SU-DHL-6 (cell line): ENCODE measurements around the gene ZNF335.

Experiments used
- EZH2phosphoT487 ChIP-seq: fragments of 200-600 bp; sonication (generic), shearing (Covaris generic); conservative IDR thresholded peaks from 2 replicates; pipeline ENCODE4 v1.6.1; 2018; ENCODE audit warnings: mild to moderate bottlenecking, antibody characterized with exemption, low read length, moderate library complexity, mixed read lengths
- TF ChIP-seq, protein P1 (sequence below): fragments of 200-600 bp; sonication (generic); IDR thresholded peaks from one replicate; pipeline ENCODE4 v1.5.1; 2017; ENCODE audit warnings: antibody characterized with exemption, mild to moderate bottlenecking, low read length, moderate library complexity; ENCODE audit not compliant: insufficient read depth, poor library complexity, severe bottlenecking

- TF ChIP-seq, protein P1, sequence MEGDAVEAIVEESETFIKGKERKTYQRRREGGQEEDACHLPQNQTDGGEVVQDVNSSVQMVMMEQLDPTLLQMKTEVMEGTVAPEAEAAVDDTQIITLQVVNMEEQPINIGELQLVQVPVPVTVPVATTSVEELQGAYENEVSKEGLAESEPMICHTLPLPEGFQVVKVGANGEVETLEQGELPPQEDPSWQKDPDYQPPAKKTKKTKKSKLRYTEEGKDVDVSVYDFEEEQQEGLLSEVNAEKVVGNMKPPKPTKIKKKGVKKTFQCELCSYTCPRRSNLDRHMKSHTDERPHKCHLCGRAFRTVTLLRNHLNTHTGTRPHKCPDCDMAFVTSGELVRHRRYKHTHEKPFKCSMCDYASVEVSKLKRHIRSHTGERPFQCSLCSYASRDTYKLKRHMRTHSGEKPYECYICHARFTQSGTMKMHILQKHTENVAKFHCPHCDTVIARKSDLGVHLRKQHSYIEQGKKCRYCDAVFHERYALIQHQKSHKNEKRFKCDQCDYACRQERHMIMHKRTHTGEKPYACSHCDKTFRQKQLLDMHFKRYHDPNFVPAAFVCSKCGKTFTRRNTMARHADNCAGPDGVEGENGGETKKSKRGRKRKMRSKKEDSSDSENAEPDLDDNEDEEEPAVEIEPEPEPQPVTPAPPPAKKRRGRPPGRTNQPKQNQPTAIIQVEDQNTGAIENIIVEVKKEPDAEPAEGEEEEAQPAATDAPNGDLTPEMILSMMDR: peak; percentile 96
- no peak for TF ChIP-seq EZH2phosphoT487
Measured at GRCh38 chr20:46013829-46014516, 42.0 kb upstream of the ZNF335 start.
